8988T (cell line): Measurements from ENCODE around the gene PCDHGA4.
A peak's percentile ranks its signal among the peaks of the same experiment; 100 is the strongest.
"Not testable (repeated sequence)": the region's sequence is repeated elsewhere in the genome, so short reads cannot be mapped to it uniquely, and the experiment has no call there.

Experiments
- DNase-seq: peaks from one replicate; pipeline ENCODE4 v3.0.0; 2011

The PCDHGA4 gene

GRCh38 chr5:141354900-141355469, at the start of gene PCDHGA4:
Gene PCDHGA4 (plus strand): TSS chr5:141355021. CDS start chr5:141355108, 87 bp downstream.
- no peak for DNase-seq

GRCh38 chr5:141306630-141307029, 48.2 kb upstream of the PCDHGA4 start:
- no peak for DNase-seq

- DNase-seq, result no peak
These were observed 41.1 kb upstream of the PCDHGA4 start for GRCh38 chr5:141313711-141314110.

- not testable (repeated sequence) for DNase-seq
These were observed 37.9 kb upstream of the PCDHGA4 start for GRCh38 chr5:141316963-141317362.

- no peak for DNase-seq
These were observed 35.6 kb upstream of the PCDHGA4 start for GRCh38 chr5:141319202-141319601.

- DNase-seq, result no peak
These were observed 35.1 kb upstream of the PCDHGA4 start for GRCh38 chr5:141319699-141320098.

GRCh38 chr5:141320225-141321169, 34.3 kb upstream of the PCDHGA4 start, which contains the start of gene TAF7:
Gene TAF7 (minus strand): TSS chr5:141320784. CDS start chr5:141320044, 740 bp downstream.
- DNase-seq, result peak; percentile 57

GRCh38 chr5:141322261-141322660, 32.6 kb upstream of the PCDHGA4 start:
- DNase-seq, result no peak

GRCh38 chr5:141326088-141326854, 28.6 kb upstream of the PCDHGA4 start:
- no peak for DNase-seq

GRCh38 chr5:141328231-141328630, 26.6 kb upstream of the PCDHGA4 start:
- no peak for DNase-seq

- no peak for DNase-seq
These were observed 24.3 kb upstream of the PCDHGA4 start, which contains the start of gene PCDHGA1 for GRCh38 chr5:141330299-141331080. Gene PCDHGA1 (plus strand): TSS chr5:141330514.

- DNase-seq, result not testable (repeated sequence)
These were observed 22.2 kb upstream of the PCDHGA4 start for GRCh38 chr5:141332571-141332970.

GRCh38 chr5:141338538-141339306, 16.1 kb upstream of the PCDHGA4 start, which contains the start of gene PCDHGA2:
Gene PCDHGA2 (plus strand): TSS chr5:141338760.
- DNase-seq, result no peak

GRCh38 chr5:141340781-141341354, 14.0 kb upstream of the PCDHGA4 start:
- not testable (repeated sequence) for DNase-seq

GRCh38 chr5:141342773-141343172, 12.0 kb upstream of the PCDHGA4 start:
- DNase-seq, result no peak

- peak; percentile 49 for DNase-seq
These were observed 11.4 kb upstream of the PCDHGA4 start, which contains the start of gene PCDHGA3 for GRCh38 chr5:141343242-141343952. Gene PCDHGA3 (plus strand): TSS chr5:141343829. CDS start chr5:141344034, 205 bp downstream.

- DNase-seq, result no peak
These were observed 10.8 kb upstream of the PCDHGA4 start for GRCh38 chr5:141343953-141344463.

GRCh38 chr5:141345327-141345726, 9.5 kb upstream of the PCDHGA4 start:
- no peak for DNase-seq

GRCh38 chr5:141346017-141346416, 8.8 kb upstream of the PCDHGA4 start:
- DNase-seq, result not testable (repeated sequence)
